Measurements from ENCODE around the gene RYR1. TPM values are rescaled to one million over a fixed set of nuclear protein-coding genes. Genes with fewer than 3 reads are reported as not detected.

Gene RYR1
- total RNA-seq, 4 donors from 2014 or later: 0.54 to 1.6 (median 0.61) TPM

DNA sequence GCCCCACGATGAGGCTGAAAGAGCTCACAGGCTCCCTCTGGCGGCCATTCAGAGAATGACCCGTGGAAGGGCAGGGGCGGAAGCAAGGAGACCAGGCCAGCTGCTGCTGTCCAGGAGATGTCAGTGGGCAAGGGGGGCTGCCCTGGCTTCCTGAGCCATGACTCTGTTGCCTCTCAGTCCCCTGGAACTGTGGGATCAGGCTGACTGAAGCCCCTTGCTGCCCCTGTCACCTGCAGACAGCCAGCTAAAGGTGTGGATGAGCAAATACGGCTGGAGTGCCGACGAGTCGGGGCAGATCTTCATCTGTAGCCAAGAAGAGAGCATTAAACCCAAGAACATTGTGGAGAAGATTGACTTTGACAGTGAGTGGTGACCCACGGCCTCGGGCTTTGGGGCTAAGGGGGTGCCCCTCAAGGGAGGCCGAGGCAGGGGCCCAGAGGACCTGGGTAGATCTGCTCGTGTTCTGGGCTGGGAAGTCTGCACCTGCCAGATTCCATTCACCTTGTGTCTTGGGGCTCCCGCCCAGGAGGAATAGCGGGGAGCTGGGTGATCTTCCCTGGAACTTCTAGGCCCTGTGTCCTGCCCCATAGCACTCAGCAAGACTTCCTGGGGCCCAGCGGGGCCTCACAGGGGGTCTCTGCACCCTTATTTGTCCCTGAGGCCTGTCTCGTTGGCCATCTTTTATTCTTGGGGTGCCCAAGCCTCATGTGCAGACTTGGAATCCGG, 201.4 kb downstream of the RYR1 start:
- intact Hi-C loops (cut with DNase I): loop anchor here (2.0 to 10.0 kb wide), 3 partner anchors 90 to 290 kb away; partner anchors contain the start of gene FAM98C

DNA sequence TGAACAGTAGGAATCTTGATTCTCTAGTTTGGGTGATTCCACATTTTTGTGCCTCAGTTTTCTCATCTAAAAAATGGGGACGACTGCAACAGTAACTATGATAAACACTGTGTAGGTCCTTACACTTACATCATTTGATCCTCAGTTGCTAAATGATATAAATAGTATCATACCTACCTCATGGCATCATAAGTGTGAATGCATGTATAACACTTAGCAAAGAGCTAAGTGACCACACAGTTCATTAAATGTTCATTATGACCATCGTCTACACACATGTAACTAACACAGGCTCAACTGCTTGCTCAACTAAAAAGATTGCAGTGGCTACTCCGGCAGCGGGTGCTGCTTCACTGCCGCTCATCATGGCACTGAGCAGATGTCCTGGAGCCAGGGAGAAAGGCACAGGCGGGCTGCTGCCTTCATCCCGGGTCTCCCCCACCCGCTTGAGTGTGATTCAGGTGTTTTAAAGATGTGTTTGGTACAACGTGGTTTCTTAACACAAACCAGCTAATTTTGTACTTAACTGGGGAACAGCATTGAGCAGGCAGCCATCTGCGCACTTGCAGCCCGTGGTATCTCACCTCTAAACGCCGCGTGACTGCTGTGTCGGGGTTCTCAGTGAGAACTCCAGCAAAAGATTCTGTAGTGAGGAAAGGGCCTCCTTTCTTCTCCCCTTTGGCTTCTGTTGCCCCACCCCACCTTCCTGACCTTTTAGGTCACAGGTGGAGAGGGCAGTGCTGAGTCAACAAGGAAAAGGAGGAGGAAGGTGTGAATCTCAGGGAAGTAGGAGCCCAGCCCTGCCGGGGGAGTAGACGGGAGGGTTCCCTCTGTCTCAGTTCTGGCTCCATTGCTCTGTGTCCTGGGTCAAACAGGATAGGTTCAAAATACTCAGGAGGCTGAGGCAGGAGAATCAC, 202.2 kb downstream of the RYR1 start:
- Histone ChIP-seq H3K4me3 (replicated peaks in 1 of 3) (no peak overlapping the region), H3K4me1 (peaks cover 0 to 10% of the 10 kb centered on the region in 2 donors), H3K36me3 (peaks cover 7 to 22% of the 10 kb centered on the region in 2 donors), H3K27me3 (no peaks in the 10 kb centered on the region), H3K9me3 (no peaks in the 10 kb centered on the region), H3K27ac (no peak overlapping the region)
- no peak for TF ChIP-seq POLR2A (IDR thresholded peaks at IDR 0.05)
- TF ChIP-seq, protein P1, sequence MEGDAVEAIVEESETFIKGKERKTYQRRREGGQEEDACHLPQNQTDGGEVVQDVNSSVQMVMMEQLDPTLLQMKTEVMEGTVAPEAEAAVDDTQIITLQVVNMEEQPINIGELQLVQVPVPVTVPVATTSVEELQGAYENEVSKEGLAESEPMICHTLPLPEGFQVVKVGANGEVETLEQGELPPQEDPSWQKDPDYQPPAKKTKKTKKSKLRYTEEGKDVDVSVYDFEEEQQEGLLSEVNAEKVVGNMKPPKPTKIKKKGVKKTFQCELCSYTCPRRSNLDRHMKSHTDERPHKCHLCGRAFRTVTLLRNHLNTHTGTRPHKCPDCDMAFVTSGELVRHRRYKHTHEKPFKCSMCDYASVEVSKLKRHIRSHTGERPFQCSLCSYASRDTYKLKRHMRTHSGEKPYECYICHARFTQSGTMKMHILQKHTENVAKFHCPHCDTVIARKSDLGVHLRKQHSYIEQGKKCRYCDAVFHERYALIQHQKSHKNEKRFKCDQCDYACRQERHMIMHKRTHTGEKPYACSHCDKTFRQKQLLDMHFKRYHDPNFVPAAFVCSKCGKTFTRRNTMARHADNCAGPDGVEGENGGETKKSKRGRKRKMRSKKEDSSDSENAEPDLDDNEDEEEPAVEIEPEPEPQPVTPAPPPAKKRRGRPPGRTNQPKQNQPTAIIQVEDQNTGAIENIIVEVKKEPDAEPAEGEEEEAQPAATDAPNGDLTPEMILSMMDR (IDR thresholded peaks at IDR 0.05): no peak
- intact Hi-C loops (cut with DNase I): loop anchor here (2.0 to 10.0 kb wide), 3 partner anchors 91 to 289 kb away; partner anchors contain the start of gene FAM98C
- no peak for DNase-seq
- 86% methylated on average over 17 of the region's 17 CpGs for WGBS, 2 donors

More for the DNA sequence above, 201.4 kb downstream of the RYR1 start:
- peak overlapping the region in 1 of 3 donors; percentile 21 for H3K27ac ChIP-seq
- H3K4me1 ChIP-seq: peaks cover 0 to 10% of the 10 kb centered on the region in 2 donors
- WGBS, 2 donors: 65 to 73% methylated on average over 15 to 17 of the region's 17 CpGs
- peak; percentile 63 to 73 for DNase-seq
- H3K9me3 ChIP-seq: no peaks in the 10 kb centered on the region
- TF ChIP-seq POLR2A (IDR thresholded peaks at IDR 0.05): no peak
- TF ChIP-seq, protein P1 (IDR thresholded peaks at IDR 0.05): peak; percentile 75 to 95 (median 90)
- H3K36me3 ChIP-seq: peaks cover 12 to 22% of the 10 kb centered on the region in 2 donors
- H3K4me3 ChIP-seq (replicated peaks in 1 of 3): no peak overlapping the region
- no peaks in the 10 kb centered on the region for H3K27me3 ChIP-seq

Other genes with a start within 250 kb of the RYR1 start
- not detected for gene DPF1, start 209.5 kb upstream of the RYR1 start, total RNA-seq
- 10 to 100 TPM in 1 of 4 donors, 1 to 10 TPM in 3; 2.8 to 11.9 (median 4.3) TPM for gene PPP1R14A, start 177.3 kb upstream of the RYR1 start, total RNA-seq
- gene SPINT2, start 169.1 kb upstream of the RYR1 start, total RNA-seq: 1,000 to 10,000 TPM in 1 of 4 donors, 100 to 1,000 TPM in 3; 424 to 1,529 (median 712) TPM
- 10 to 100 TPM in 3 of 4 donors, not detected in 1; 16.2 to 26.3 (median 17.2) TPM for gene C19orf33, start 129.4 kb upstream of the RYR1 start, total RNA-seq
- 10 to 100 TPM; 12.9 to 30.9 (median 21.0) TPM for gene YIF1B, start 117.7 kb upstream of the RYR1 start, total RNA-seq
- 1 to 10 TPM in 2 of 4 donors, under 1 TPM in 2; 0.67 to 4.4 (median 1.2) TPM for gene KCNK6, start 113.8 kb upstream of the RYR1 start, total RNA-seq
- gene CATSPERG, start 97.9 kb upstream of the RYR1 start, total RNA-seq: 10 to 100 TPM in 3 of 4 donors, 1 to 10 TPM in 1; 6.4 to 27.7 (median 13.3) TPM
- 100 to 1,000 TPM; 150 to 270 (median 243) TPM for gene PSMD8, start 59.1 kb upstream of the RYR1 start, total RNA-seq
- 1 to 10 TPM in 2 of 4 donors, under 1 TPM in 2; 0.63 to 3.0 (median 1.8) TPM for gene GGN, start 45.7 kb upstream of the RYR1 start, total RNA-seq
- gene SPRED3, start 45.0 kb upstream of the RYR1 start, total RNA-seq: 1 to 10 TPM in 2 of 4 donors, under 1 TPM in 2; 0.44 to 7.1 (median 0.96) TPM
- 10 to 100 TPM; 22.1 to 36.5 (median 23.9) TPM for gene FAM98C, start 30.6 kb upstream of the RYR1 start, total RNA-seq
- gene RASGRP4, start 7.5 kb upstream of the RYR1 start, total RNA-seq: 1 to 10 TPM in 2 of 4 donors, under 1 TPM in 2; 0.89 to 1.7 (median 1.2) TPM
- gene MAP4K1, start 184.3 kb downstream of the RYR1 start, total RNA-seq: 1 to 10 TPM in 3 of 4 donors, under 1 TPM in 1; 0.83 to 9.7 (median 2.2) TPM
- gene EIF3K, start 185.5 kb downstream of the RYR1 start, total RNA-seq: 100 to 1,000 TPM; 205 to 504 (median 440) TPM
- 100 to 1,000 TPM; 191 to 479 (median 365) TPM for gene ACTN4, start 214.0 kb downstream of the RYR1 start, total RNA-seq

All from thyroid gland (tissue), 4 donors.